SK-N-SH (cell line): ENCODE measurements around the gene TUBGCP2.

Source experiments
- CTCF ChIP-seq: fragments of 200-600 bp; sonication (generic); IDR thresholded peaks from 2 replicates; pipeline ENCODE4 v1.6.1; 2017; ENCODE audit warnings: antibody characterized with exemption, mild to moderate bottlenecking, moderate library complexity
- EZH2phosphoT487 ChIP-seq: fragments of 200-600 bp; sonication (generic); IDR thresholded peaks from 2 replicates; pipeline ENCODE4 v1.6.1; 2017; ENCODE audit warnings: low read depth, mixed run types, mild to moderate bottlenecking, antibody characterized with exemption, moderate library complexity, borderline replicate concordance
- MAX ChIP-seq: IDR thresholded peaks from 2 replicates; pipeline ENCODE4 v1.4.0; 2012; ENCODE audit warnings: low read depth
- MEF2A ChIP-seq: IDR thresholded peaks from 2 replicates; pipeline ENCODE4 v1.4.0; 2012; ENCODE audit warnings: low read depth, borderline replicate concordance
- POLR2AphosphoS5 ChIP-seq: IDR thresholded peaks from 2 replicates; pipeline ENCODE4 v1.6.1; 2012; ENCODE audit warnings: low read depth, low read length
- RAD21 ChIP-seq: IDR thresholded peaks from 2 replicates; pipeline ENCODE4 v1.6.1; 2012; ENCODE audit warnings: mild to moderate bottlenecking, low read length
- REST ChIP-seq: IDR thresholded peaks from 2 replicates; pipeline ENCODE4 v1.6.1; 2012; ENCODE audit warnings: mild to moderate bottlenecking, low read depth, low read length, moderate library complexity
- SIN3A ChIP-seq: IDR thresholded peaks from 2 replicates; pipeline ENCODE4 v1.6.1; 2012; ENCODE audit warnings: low read depth, mild to moderate bottlenecking, low read length, moderate library complexity, borderline replicate concordance
- TEAD4 ChIP-seq: IDR thresholded peaks from 2 replicates; pipeline ENCODE4 v1.4.0; 2012; ENCODE audit warnings: mild to moderate bottlenecking, borderline replicate concordance; ENCODE audit not compliant: insufficient read depth
- YY1 ChIP-seq: IDR thresholded peaks from 2 replicates; pipeline ENCODE4 v1.4.0; 2012; ENCODE audit warnings: low read depth, mild to moderate bottlenecking

- TF ChIP-seq CTCF: no peak
- no peak for TF ChIP-seq YY1
- no peak for TF ChIP-seq SIN3A
- no peak for TF ChIP-seq REST
- no peak for TF ChIP-seq MAX
- TF ChIP-seq MEF2A: no peak
- TF ChIP-seq TEAD4: no peak
- TF ChIP-seq EZH2phosphoT487: no peak
- no peak for TF ChIP-seq POLR2AphosphoS5
- no peak for TF ChIP-seq RAD21
Observed at GRCh38 chr10:133270204-133270603, 38.5 kb downstream of the TUBGCP2 start.
